H1 (cell line): ENCODE measurements around the gene SBK2. TPM values are rescaled to one million over a fixed set of nuclear protein-coding genes. Genes with fewer than 3 reads are reported as not detected.
A peak's percentile ranks its signal among the peaks of the same experiment; 100 is the strongest.

Experiments
- CEBPB ChIP-seq: IDR thresholded peaks from 2 replicates; pipeline ENCODE4 v1.6.1; 2012; ENCODE audit warnings: low read depth, low read length
- CHD2 ChIP-seq: IDR thresholded peaks from 2 replicates; pipeline ENCODE4 v1.6.1; 2012; ENCODE audit warnings: low read length, improper control_type of control experiment
- CREB1 ChIP-seq: IDR thresholded peaks from 2 replicates; pipeline ENCODE4 v1.6.1; 2012; ENCODE audit warnings: inconsistent platforms
- CTBP2 ChIP-seq: IDR thresholded peaks from 2 replicates; pipeline ENCODE4 v1.7.0; 2011; ENCODE audit warnings: borderline replicate concordance, mild to moderate bottlenecking, moderate library complexity, mixed read lengths, low read length; ENCODE audit not compliant: insufficient read depth, insufficient read length
- CTCF ChIP-seq, 3 experiments: IDR thresholded peaks; 1 replicate in 2 of 3; 2 replicates in 1 of 3; pipeline versions ENCODE4 v1.5.1 to v1.6.1; 2011; ENCODE audit warnings: low read length in 3 of 3, mild to moderate bottlenecking in 3 of 3, inconsistent platforms in 2 of 3, low read depth in 1 of 3, moderate library complexity in 1 of 3; ENCODE audit not compliant: insufficient read depth in 1 of 3; ENCODE audit errors: control extremely low read depth in 1 of 3
- EP300 ChIP-seq, 2 experiments: IDR thresholded peaks; 1 replicate in 1 of 2; 2 replicates in 1 of 2; pipeline ENCODE4 v1.6.1; 2011 to 2012; ENCODE audit warnings: low read depth in 2 of 2, low read length in 2 of 2, mild to moderate bottlenecking in 2 of 2, borderline replicate concordance in 1 of 2, inconsistent platforms in 1 of 2, moderate library complexity in 1 of 2
- FOSL1 ChIP-seq: IDR thresholded peaks from 2 replicates; pipeline ENCODE4 v1.6.1; 2011; ENCODE audit warnings: mild to moderate bottlenecking, low read depth, low read length, moderate library complexity; ENCODE audit not compliant: insufficient read depth
- HDAC2 ChIP-seq, 2 experiments: fragments of 300-600 bp in 1 of 2; sonication (generic) in 1 of 2; IDR thresholded peaks; 2 replicates each; pipeline ENCODE4 v1.6.1; 2011 to 2012; ENCODE audit warnings: low read depth in 2 of 2, low read length in 2 of 2, mild to moderate bottlenecking in 2 of 2, moderate library complexity in 2 of 2, borderline replicate concordance in 1 of 2, inconsistent platforms in 1 of 2
- HDAC6 ChIP-seq: IDR thresholded peaks from one replicate; pipeline ENCODE4 v1.7.1; 2012; ENCODE audit warnings: low read depth, mild to moderate bottlenecking, inconsistent platforms, low read length, moderate library complexity
- JUN ChIP-seq: IDR thresholded peaks from 2 replicates; pipeline ENCODE4 v1.6.1; 2011; ENCODE audit warnings: low read depth, mild to moderate bottlenecking, improper control_type of control experiment, low read length
- KDM4A ChIP-seq: IDR thresholded peaks from one replicate; pipeline ENCODE4 v1.7.1; 2012; ENCODE audit warnings: low read depth, mild to moderate bottlenecking, moderate library complexity, low read length, inconsistent platforms; ENCODE audit not compliant: severe bottlenecking
- MAFK ChIP-seq: IDR thresholded peaks from 2 replicates; pipeline ENCODE4 v1.6.1; 2012; ENCODE audit warnings: low read depth, mild to moderate bottlenecking, improper control_type of control experiment, low read length
- POLR2AphosphoS5 ChIP-seq: IDR thresholded peaks from 2 replicates; pipeline ENCODE4 v1.6.1; 2011; ENCODE audit warnings: low read depth, low read length
- RAD21 ChIP-seq, 2 experiments: IDR thresholded peaks in 1 of 2; conservative IDR thresholded peaks in 1 of 2; 2 replicates each; pipeline ENCODE4 v1.6.1; 2011; ENCODE audit warnings: low read depth in 2 of 2, low read length in 2 of 2, improper control_type of control experiment in 1 of 2, inconsistent platforms in 1 of 2, mild to moderate bottlenecking in 1 of 2, moderate library complexity in 1 of 2
- RBBP5 ChIP-seq: IDR thresholded peaks from 2 replicates; pipeline ENCODE4 v1.7.1; 2012; ENCODE audit warnings: low read depth, mild to moderate bottlenecking, inconsistent platforms, low read length, moderate library complexity, borderline replicate concordance
- RNF2 ChIP-seq: fragments of 200-900, 300-1000 bp; sonication (generic); IDR thresholded peaks from 2 replicates; pipeline ENCODE4 v1.7.1; 2016; ENCODE audit warnings: borderline replicate concordance, low read depth, mild to moderate bottlenecking, antibody characterized with exemption, low read length; ENCODE audit not compliant: poor library complexity, severe bottlenecking; ENCODE audit errors: missing control alignments
- RXRA ChIP-seq: IDR thresholded peaks from 2 replicates; pipeline ENCODE4 v1.6.1; 2011; ENCODE audit warnings: low read depth, mild to moderate bottlenecking, low read length, moderate library complexity; ENCODE audit not compliant: insufficient read depth
- SIX5 ChIP-seq: IDR thresholded peaks from 2 replicates; pipeline ENCODE4 v1.6.1; 2011; ENCODE audit warnings: mild to moderate bottlenecking, low read depth, low read length
- SP4 ChIP-seq: IDR thresholded peaks from 2 replicates; pipeline ENCODE4 v1.6.1; 2012; ENCODE audit warnings: low read length, inconsistent platforms
- SRF ChIP-seq: IDR thresholded peaks from 2 replicates; pipeline ENCODE4 v1.6.1; 2011; ENCODE audit warnings: mild to moderate bottlenecking, low read depth, low read length, moderate library complexity
- TEAD4 ChIP-seq: IDR thresholded peaks from 2 replicates; pipeline ENCODE4 v1.6.1; 2012; ENCODE audit warnings: low read depth, low read length, inconsistent platforms, mixed read lengths
- polyA plus RNA-seq, 7 experiments: library from polyadenylated mRNA; depleted of rRNA in 3 of 7; stranded (reverse) in 5 of 7; unstranded in 2 of 7; fragments of >200 nt in 5 of 7; fragments of 200-250 nt in 2 of 7; gene quantifications; 1 replicate in 5 of 7; 2 replicates in 1 of 7; 4 replicates in 1 of 7; pipeline versions ENCODE4 v1.2.1 to v1.2.3, GENCODE V29; 2011 to 2013; ENCODE audit warnings: missing spikeins in 2 of 7, mixed read lengths in 2 of 7
- total RNA-seq: library from RNA; stranded (reverse); fragmentation: NEBNext Ultra II Directional; extraction: Animal tissue kit (Norgen Biotek cat#: 25700); gene quantifications from 2 replicates; pipeline ENCODE4 v1.2.1, GENCODE V29; 2021

SBK2 gene
- total and polyA plus RNA-seq, 2 of the 8 experiments (the other 6 are each of a cell fraction or from before 2014, with no cell fraction given), result 3.2 to 4.1 TPM

- TF ChIP-seq EP300 (IDR thresholded peaks at IDR 0.05; ENCODE audit: borderline replicate concordance in 1 of 2, low read depth in 2 of 2, low read length in 2 of 2) (no peak), SP4 (peak; percentile 77; the same call in 1 of the 2 replicates), CTCF (IDR thresholded peaks at IDR 0.05; ENCODE audit: control extremely low read depth in 1 of 3, insufficient read depth in 1 of 3, low read depth in 1 of 3, low read length in 3 of 3) (peak; percentile 95 to 98 (median 95)), KDM4A (peak; percentile 98), CHD2 (peak; percentile 70; the same call in 1 of the 2 replicates), RAD21 (IDR thresholded peaks at IDR 0.05 in 1 of 2, conservative IDR thresholded peaks at IDR 0.05 in 1 of 2; ENCODE audit: low read depth in 2 of 2, low read length in 2 of 2) (peak; percentile 93), POLR2AphosphoS5 (no peak), HDAC6 (no peak), CTBP2 (no peak), TEAD4 (no peak), SIX5 (no peak), RXRA (no peak), JUN (no peak), SRF (no peak), FOSL1 (no peak), CEBPB (no peak), RNF2 (peak; percentile 80), RBBP5 (0 out of 2 replicates have a peak, but pooled peaks have one; percentile 35), CREB1 (peak; percentile 96), MAFK (no peak), HDAC2 (IDR thresholded peaks at IDR 0.05; ENCODE audit: borderline replicate concordance in 1 of 2, low read depth in 2 of 2, low read length in 2 of 2) (peak in 1 of 2 experiments; percentile 79; a peak in 1 of 4 replicates)
These were observed 33.3 kb downstream of the SBK2 start (continued) for GRCh38 chr19:55503502-55504251.
